Measurements from ENCODE around the gene SEC24B.

DNA sequence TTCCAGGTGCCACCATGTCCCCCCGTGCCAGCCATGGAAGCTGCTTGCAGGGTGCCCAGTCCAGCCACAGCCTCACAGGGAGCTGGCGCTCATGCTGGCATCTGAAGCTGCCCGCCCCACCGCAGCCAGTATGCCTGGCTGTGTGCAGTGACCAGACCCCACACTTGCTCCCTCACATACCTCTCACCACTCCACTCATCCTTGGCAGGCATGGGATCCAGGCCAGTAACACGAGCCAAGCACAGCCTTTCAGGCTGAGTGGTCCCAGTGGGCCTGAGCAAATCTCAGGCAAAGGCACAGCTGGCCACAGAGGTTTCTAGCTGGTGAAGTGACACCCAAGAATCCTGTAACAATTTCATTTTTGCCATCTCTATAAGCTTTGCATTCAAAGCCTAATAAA is 48.4 kb upstream of the SEC24B start:
- TF ChIP-seq, protein P1, sequence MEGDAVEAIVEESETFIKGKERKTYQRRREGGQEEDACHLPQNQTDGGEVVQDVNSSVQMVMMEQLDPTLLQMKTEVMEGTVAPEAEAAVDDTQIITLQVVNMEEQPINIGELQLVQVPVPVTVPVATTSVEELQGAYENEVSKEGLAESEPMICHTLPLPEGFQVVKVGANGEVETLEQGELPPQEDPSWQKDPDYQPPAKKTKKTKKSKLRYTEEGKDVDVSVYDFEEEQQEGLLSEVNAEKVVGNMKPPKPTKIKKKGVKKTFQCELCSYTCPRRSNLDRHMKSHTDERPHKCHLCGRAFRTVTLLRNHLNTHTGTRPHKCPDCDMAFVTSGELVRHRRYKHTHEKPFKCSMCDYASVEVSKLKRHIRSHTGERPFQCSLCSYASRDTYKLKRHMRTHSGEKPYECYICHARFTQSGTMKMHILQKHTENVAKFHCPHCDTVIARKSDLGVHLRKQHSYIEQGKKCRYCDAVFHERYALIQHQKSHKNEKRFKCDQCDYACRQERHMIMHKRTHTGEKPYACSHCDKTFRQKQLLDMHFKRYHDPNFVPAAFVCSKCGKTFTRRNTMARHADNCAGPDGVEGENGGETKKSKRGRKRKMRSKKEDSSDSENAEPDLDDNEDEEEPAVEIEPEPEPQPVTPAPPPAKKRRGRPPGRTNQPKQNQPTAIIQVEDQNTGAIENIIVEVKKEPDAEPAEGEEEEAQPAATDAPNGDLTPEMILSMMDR (IDR thresholded peaks at IDR 0.05; ENCODE audit: low read depth, low read length, missing input control): no peak
- TF ChIP-seq MAX (IDR thresholded peaks at IDR 0.05): no peak
- TF ChIP-seq, protein P2, sequence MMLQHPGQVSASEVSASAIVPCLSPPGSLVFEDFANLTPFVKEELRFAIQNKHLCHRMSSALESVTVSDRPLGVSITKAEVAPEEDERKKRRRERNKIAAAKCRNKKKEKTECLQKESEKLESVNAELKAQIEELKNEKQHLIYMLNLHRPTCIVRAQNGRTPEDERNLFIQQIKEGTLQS (IDR thresholded peaks at IDR 0.05): no peak
- TF ChIP-seq SP1 (IDR thresholded peaks at IDR 0.05): no peak
- TF ChIP-seq TAF1 (conservative IDR thresholded peaks at IDR 0.05): no peak
- TF ChIP-seq YY1 (IDR thresholded peaks at IDR 0.05): no peak
- no peak for TF ChIP-seq HNF4A (conservative IDR thresholded peaks at IDR 0.05)
- TF ChIP-seq HNF4G (IDR thresholded peaks at IDR 0.05): no peak
- TF ChIP-seq, protein P3, sequence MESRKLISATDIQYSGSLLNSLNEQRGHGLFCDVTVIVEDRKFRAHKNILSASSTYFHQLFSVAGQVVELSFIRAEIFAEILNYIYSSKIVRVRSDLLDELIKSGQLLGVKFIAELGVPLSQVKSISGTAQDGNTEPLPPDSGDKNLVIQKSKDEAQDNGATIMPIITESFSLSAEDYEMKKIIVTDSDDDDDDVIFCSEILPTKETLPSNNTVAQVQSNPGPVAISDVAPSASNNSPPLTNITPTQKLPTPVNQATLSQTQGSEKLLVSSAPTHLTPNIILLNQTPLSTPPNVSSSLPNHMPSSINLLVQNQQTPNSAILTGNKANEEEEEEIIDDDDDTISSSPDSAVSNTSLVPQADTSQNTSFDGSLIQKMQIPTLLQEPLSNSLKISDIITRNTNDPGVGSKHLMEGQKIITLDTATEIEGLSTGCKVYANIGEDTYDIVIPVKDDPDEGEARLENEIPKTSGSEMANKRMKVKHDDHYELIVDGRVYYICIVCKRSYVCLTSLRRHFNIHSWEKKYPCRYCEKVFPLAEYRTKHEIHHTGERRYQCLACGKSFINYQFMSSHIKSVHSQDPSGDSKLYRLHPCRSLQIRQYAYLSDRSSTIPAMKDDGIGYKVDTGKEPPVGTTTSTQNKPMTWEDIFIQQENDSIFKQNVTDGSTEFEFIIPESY (IDR thresholded peaks at IDR 0.05): no peak
- TF ChIP-seq JUND (IDR thresholded peaks at IDR 0.05): no peak
- TF ChIP-seq FOXA1 (IDR thresholded peaks at IDR 0.05): no peak

Data from liver (tissue), 3 donors.